T-helper 2 cell treated with Interferon-gamma antibody and Interleukin-4, amounts not matched to agents 100 ng/mL and 5 ng/mL, for 36 hours (primary cell): ENCODE measurements around the gene CARNS1. TPM values are rescaled to one million over a fixed set of nuclear protein-coding genes. Genes with fewer than 3 reads are reported as not detected.

Source experiments
- intact Hi-C: fragments of 100-400 bp; cut with micrococcal nuclease; formaldehyde crosslinking; loops from one replicate; pipeline ENCODE4 v1.15.1; 2023
- total RNA-seq: library from RNA; stranded (reverse); gene quantifications from 2 replicates; pipeline ENCODE4 v1.2.3, GENCODE V29; 2022

CARNS1 gene
- total RNA-seq, 1 donor from 2014 or later, result 0.86 TPM

GRCh38 chr11:67439321-67440228, 24.1 kb downstream of the CARNS1 start:
- intact Hi-C loops, result loop anchor here (2.0 kb wide), 2 partner anchors 29 to 45 kb away; partner anchors contain the start of gene TMEM134

GRCh38 chr11:67440229-67441097, 25.0 kb downstream of the CARNS1 start:
- intact Hi-C loops, result no loop called here

- intact Hi-C loops, result no loop called here
These were observed 25.7 kb downstream of the CARNS1 start for GRCh38 chr11:67441098-67441563.

- intact Hi-C loops, result no loop called here
These were observed 26.4 kb downstream of the CARNS1 start for GRCh38 chr11:67441731-67442351.

GRCh38 chr11:67442504-67443404, 27.3 kb downstream of the CARNS1 start:
- intact Hi-C loops, result no loop called here

- intact Hi-C loops, result no loop called here
These were observed 30.0 kb downstream of the CARNS1 start for GRCh38 chr11:67445515-67445914.

- intact Hi-C loops, result no loop called here
These were observed 32.7 kb downstream of the CARNS1 start for GRCh38 chr11:67448220-67448609.

- intact Hi-C loops, result no loop called here
These were observed 33.8 kb downstream of the CARNS1 start for GRCh38 chr11:67449116-67449844.

GRCh38 chr11:67450796-67451657, 35.5 kb downstream of the CARNS1 start:
- intact Hi-C loops, result no loop called here

GRCh38 chr11:67451658-67451976, 36.1 kb downstream of the CARNS1 start:
- intact Hi-C loops, result no loop called here

GRCh38 chr11:67452141-67452952, 36.9 kb downstream of the CARNS1 start, which contains the start of gene GPR152:
Gene GPR152 (minus strand): TSS chr11:67452729. CDS start chr11:67452724, 5 bp downstream.
- intact Hi-C loops, result no loop called here

GRCh38 chr11:67453816-67454732, 38.6 kb downstream of the CARNS1 start:
- intact Hi-C loops, result no loop called here

- intact Hi-C loops, result no loop called here
These were observed 39.6 kb downstream of the CARNS1 start, which contains the start of gene CABP4 for GRCh38 chr11:67455054-67455453. Gene CABP4 (plus strand): TSS chr11:67455354. CDS start chr11:67455424, 70 bp downstream.

GRCh38 chr11:67456068-67456705, 40.7 kb downstream of the CARNS1 start:
- intact Hi-C loops, result no loop called here

- intact Hi-C loops, result no loop called here
These were observed 42.0 kb downstream of the CARNS1 start for GRCh38 chr11:67457453-67457852.

GRCh38 chr11:67458266-67458665, 42.8 kb downstream of the CARNS1 start:
- intact Hi-C loops, result no loop called here
